Left lung (tissue), 10 donors: ENCODE results near the gene PRKCZ. TPM values are rescaled to one million over a fixed set of nuclear protein-coding genes. Genes with fewer than 3 reads are reported as not detected.

Source experiments
- ATAC-seq: fragments of 200-7000 bp; cut with Tn5 transposase; one replicate; pipeline ENCODE4 v1.9.1; 2020; ENCODE audit warnings: moderate library complexity
- DNase-seq, 4 donors: peaks; one replicate each; pipeline ENCODE4 v3.0.0-alpha.2; 2013 to 2020
- H3K27ac ChIP-seq, 2 donors: fragments of 200-600 bp; sonication (generic) in 1 of 2; one replicate each; pipeline versions ENCODE4 v1.5.0 to v1.8.0; 2020 to 2021
- H3K27me3 ChIP-seq, 2 donors: fragments of 200-600 bp; sonication (generic) in 1 of 2; one replicate each; pipeline versions ENCODE4 v1.5.0 to v1.8.0; 2020 to 2021
- H3K36me3 ChIP-seq, 2 donors: fragments of 200-600 bp; sonication (generic) in 1 of 2; one replicate each; pipeline versions ENCODE4 v1.5.0 to v1.8.0; 2020 to 2021
- H3K4me1 ChIP-seq, 2 donors: fragments of 200-600 bp; one replicate each; pipeline ENCODE4 v1.8.0; 2021
- H3K4me3 ChIP-seq, 2 donors: fragments of 200-600 bp; sonication (generic) in 1 of 2; one replicate each; pipeline versions ENCODE4 v1.5.0 to v1.8.0; 2020 to 2021; ENCODE audit warnings: mild to moderate bottlenecking in 1 of 2
- H3K9me3 ChIP-seq, 2 donors: fragments of 200-600 bp; sonication (generic) in 1 of 2; one replicate each; pipeline versions ENCODE4 v1.5.0 to v1.8.0; 2020 to 2021
- CTCF ChIP-seq, 2 donors: fragments of 200-600 bp; sonication (generic) in 1 of 2; IDR thresholded peaks; one replicate each; pipeline versions ENCODE4 v1.5.0 to v1.8.0; 2021; ENCODE audit warnings: antibody characterized with exemption in 2 of 2
- intact Hi-C, 2 donors: fragments of 100-400 bp; cut with DNase I; formaldehyde crosslinking; loops; one replicate each; pipeline versions ENCODE4 v1.11.2 to v1.14.2; 2022
- polyA plus RNA-seq, 6 donors: library from polyadenylated mRNA; unstranded; fragments of 120-200 nt; gene quantifications; one replicate each; pipeline ENCODE4 v1.2.1, GENCODE V29; 2013; ENCODE audit not compliant: insufficient read length in 6 of 6
- total RNA-seq, 2 donors: library from RNA; stranded (reverse); fragmentation: NEBNext Ultra II Directional; extraction: Animal tissue kit (Norgen Biotek cat#: 25700); gene quantifications; one replicate each; pipeline ENCODE4 v1.2.1, GENCODE V29; 2021
- donor health status: DM: no; HTN: yes; CAD: no.
- donor health status: DM: no; HTN: no; CAD: no.

PRKCZ gene
- total and polyA plus RNA-seq, 8 donors: 37.5 to 129 (median 48.0) TPM

- ATAC-seq (peak; percentile 1), DNase-seq (peak in 2 of 4 donors; percentile 79 to 84)
- H3K36me3 ChIP-seq: no peaks in the 10 kb centered on the region
- intact Hi-C loops: no loop called here
- no peak overlapping the region for H3K4me3 ChIP-seq
- peaks cover 29 to 35% of the 10 kb centered on the region in 2 donors for H3K4me1 ChIP-seq
- no peaks in the 10 kb centered on the region for H3K9me3 ChIP-seq
- peak overlapping the region; percentile 95 to 96 for H3K27ac ChIP-seq
- no peak for TF ChIP-seq CTCF (IDR thresholded peaks at IDR 0.05)
- H3K27me3 ChIP-seq: no peaks in the 10 kb centered on the region
Observed at GRCh38 chr1:2214541-2215241, 164.5 kb downstream of the PRKCZ start.

- H3K4me1 ChIP-seq: peaks cover 29 to 35% of the 10 kb centered on the region in 2 donors
- ATAC-seq (no peak), DNase-seq (peak in 1 of 4 donors; percentile 77)
- H3K36me3 ChIP-seq: no peaks in the 10 kb centered on the region
- H3K27me3 ChIP-seq: no peaks in the 10 kb centered on the region
- no peak for TF ChIP-seq CTCF (IDR thresholded peaks at IDR 0.05)
- H3K27ac ChIP-seq: no peak overlapping the region
- no peaks in the 10 kb centered on the region for H3K9me3 ChIP-seq
- intact Hi-C loops: no loop called here
- no peak overlapping the region for H3K4me3 ChIP-seq
Observed at GRCh38 chr1:2215329-2215728, 165.1 kb downstream of the PRKCZ start.

DNA sequence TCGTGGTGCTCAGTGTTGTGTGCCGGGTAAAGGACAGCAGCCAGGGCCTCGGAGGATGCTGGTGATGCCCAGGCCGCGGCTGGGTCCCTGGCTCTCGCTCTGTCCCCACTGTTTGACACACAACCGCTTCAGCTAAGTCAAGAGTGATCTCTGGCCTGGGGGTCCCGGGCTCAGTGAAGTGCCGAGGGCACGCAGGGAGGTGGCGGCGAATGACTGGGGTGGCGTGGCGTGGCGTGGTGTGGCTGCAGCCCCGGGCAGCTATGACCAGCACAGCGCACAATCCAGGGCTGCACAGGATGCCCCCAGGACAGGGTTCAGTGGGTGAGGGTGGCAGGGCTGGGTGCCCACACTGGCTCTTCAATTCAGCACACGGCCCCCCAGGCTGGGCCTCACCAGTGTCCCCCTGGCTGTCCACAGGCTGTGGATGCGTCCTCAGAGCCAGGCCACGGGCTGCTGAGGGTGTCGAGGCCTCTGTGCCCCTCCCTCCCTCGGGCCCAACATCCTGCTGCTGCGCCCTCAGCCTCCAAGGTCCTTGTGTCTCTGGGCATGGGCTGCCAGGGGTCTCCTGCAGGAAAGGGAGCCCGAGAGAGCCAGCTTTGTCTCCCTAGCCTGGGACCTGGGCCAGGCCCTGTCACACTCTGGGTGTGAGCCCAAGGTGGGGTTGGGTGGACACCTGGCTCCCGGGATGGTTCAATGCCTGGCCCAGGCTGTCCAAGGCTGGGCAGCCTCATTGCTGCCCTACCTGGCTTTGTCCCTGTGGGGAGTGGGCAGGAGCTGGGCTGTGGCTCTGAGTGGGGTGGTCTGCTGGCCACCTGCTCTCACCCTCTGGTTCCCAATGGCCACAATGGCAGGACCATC is 165.9 kb downstream of the PRKCZ start:
- intact Hi-C loops: no loop called here
- H3K4me3 ChIP-seq: no peak overlapping the region
- H3K9me3 ChIP-seq: no peaks in the 10 kb centered on the region
- H3K4me1 ChIP-seq: peaks cover 29 to 35% of the 10 kb centered on the region in 2 donors
- DNase-seq (peak in 1 of 4 donors; percentile 66), ATAC-seq (no peak)
- H3K27ac ChIP-seq: no peak overlapping the region
- H3K36me3 ChIP-seq: no peaks in the 10 kb centered on the region
- no peak for TF ChIP-seq CTCF (IDR thresholded peaks at IDR 0.05)
- H3K27me3 ChIP-seq: no peaks in the 10 kb centered on the region

DNA sequence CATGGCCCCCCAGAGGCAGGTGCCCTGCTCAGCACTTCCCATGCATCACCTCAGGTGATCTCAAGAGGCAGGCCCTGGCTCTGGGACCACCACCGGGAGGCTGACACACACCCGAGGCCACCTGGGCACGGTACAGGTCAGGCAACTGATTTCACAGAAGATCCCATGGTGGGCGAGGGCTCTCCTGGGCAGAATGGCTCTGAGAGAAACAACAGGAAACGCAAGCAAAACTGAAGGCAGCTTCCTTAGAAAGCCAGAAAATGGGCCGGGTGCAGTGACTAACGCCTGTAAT is 166.5 kb downstream of the PRKCZ start:
- intact Hi-C loops: no loop called here
- no peak for DNase-seq
- no peak for TF ChIP-seq CTCF (IDR thresholded peaks at IDR 0.05)

GRCh38 chr1:2221271-2221670 is 171.1 kb downstream of the PRKCZ start:
- Histone ChIP-seq H3K4me1 (peaks cover 0 to 8% of the 10 kb centered on the region in 2 donors), H3K27me3 (peaks cover 0 to 2% of the 10 kb centered on the region in 2 donors), H3K36me3 (no peaks in the 10 kb centered on the region), H3K9me3 (no peaks in the 10 kb centered on the region), H3K4me3 (no peak overlapping the region), H3K27ac (no peak overlapping the region)
- no peak for TF ChIP-seq CTCF (IDR thresholded peaks at IDR 0.05)
- intact Hi-C loops: no loop called here
- DNase-seq (no peak), ATAC-seq (no peak)

More for the DNA sequence above, 166.5 kb downstream of the PRKCZ start:
- Histone ChIP-seq H3K9me3 (no peaks in the 10 kb centered on the region), H3K27ac (no peak overlapping the region), H3K36me3 (no peaks in the 10 kb centered on the region), H3K27me3 (no peaks in the 10 kb centered on the region), H3K4me1 (peaks cover 29 to 33% of the 10 kb centered on the region in 2 donors), H3K4me3 (no peak overlapping the region)
- ATAC-seq: no peak
